GM10847 (cell line): ENCODE measurements around the gene GLS.

Source experiments
- POLR2A ChIP-seq: IDR thresholded peaks from 2 replicates; pipeline ENCODE4 v1.6.1; 2011; ENCODE audit not compliant: insufficient read length; ENCODE audit errors: extremely low read depth

Gene GLS

GRCh38 chr2:190981733-190982132 lies 101.1 kb downstream of the GLS start:
- TF ChIP-seq POLR2A: no peak

GRCh38 chr2:190982262-190983034 lies 101.8 kb downstream of the GLS start:
- TF ChIP-seq POLR2A: no peak

- no peak for TF ChIP-seq POLR2A
Observed at GRCh38 chr2:190984595-190984994, 104.0 kb downstream of the GLS start.

- TF ChIP-seq POLR2A: no peak
Observed at GRCh38 chr2:190986221-190986953, 105.8 kb downstream of the GLS start.

- no peak for TF ChIP-seq POLR2A
Observed at GRCh38 chr2:190987116-190987515, 106.5 kb downstream of the GLS start.

- no peak for TF ChIP-seq POLR2A
Observed at GRCh38 chr2:190987938-190988337, 107.3 kb downstream of the GLS start.

GRCh38 chr2:190988910-190989309 lies 108.3 kb downstream of the GLS start:
- no peak for TF ChIP-seq POLR2A

- TF ChIP-seq POLR2A: no peak
Observed at GRCh38 chr2:190990132-190990531, 109.5 kb downstream of the GLS start.

GRCh38 chr2:190993292-190993643 lies 112.6 kb downstream of the GLS start:
- no peak for TF ChIP-seq POLR2A

GRCh38 chr2:190994148-190994547 lies 113.5 kb downstream of the GLS start:
- TF ChIP-seq POLR2A: no peak

GRCh38 chr2:190996338-190996946 lies 115.8 kb downstream of the GLS start:
- no peak for TF ChIP-seq POLR2A

- no peak for TF ChIP-seq POLR2A
Observed at GRCh38 chr2:190996947-190997346, 116.3 kb downstream of the GLS start.

- no peak for TF ChIP-seq POLR2A
Observed at GRCh38 chr2:190997526-190998113, 117.0 kb downstream of the GLS start.

- TF ChIP-seq POLR2A: no peak
Observed at GRCh38 chr2:190999058-190999457, 118.4 kb downstream of the GLS start.

GRCh38 chr2:190999949-191000665 lies 119.5 kb downstream of the GLS start:
- TF ChIP-seq POLR2A: no peak
